Sigmoid colon (tissue), 7 donors: ENCODE measurements around the gene ECM1. TPM values are rescaled to one million over a fixed set of nuclear protein-coding genes. Genes with fewer than 3 reads are reported as not detected.
A peak's percentile ranks its signal among the peaks of the same experiment; 100 is the strongest.

Experiments used
- DNase-seq: peaks from one replicate; pipeline ENCODE4 v3.0.0-alpha.2; 2019
- H3K27ac ChIP-seq, 4 donors: fragments of 200-600 bp; sonication (generic); one replicate each; pipeline ENCODE4 v1.5.1; 2016 to 2019; ENCODE audit warnings: mild to moderate bottlenecking in 1 of 4
- H3K27me3 ChIP-seq, 3 donors: fragments of 200-600 bp; sonication (generic); one replicate each; pipeline ENCODE4 v1.5.1; 2019; ENCODE audit warnings: mild to moderate bottlenecking in 1 of 3
- H3K36me3 ChIP-seq, 4 donors: fragments of 200-600 bp; sonication (generic); one replicate each; pipeline ENCODE4 v1.5.1; 2016 to 2019
- H3K4me1 ChIP-seq, 4 donors: fragments of 200-600 bp; sonication (generic); one replicate each; pipeline ENCODE4 v1.5.1; 2017 to 2019
- H3K4me3 ChIP-seq, 4 donors: fragments of 200-600 bp; sonication (generic); one replicate each; pipeline ENCODE4 v1.5.1; 2017 to 2019; ENCODE audit warnings: mild to moderate bottlenecking in 2 of 4, moderate library complexity in 1 of 4
- H3K9me3 ChIP-seq, 4 donors: fragments of 200-600 bp in 3 of 4; sonication (generic) in 3 of 4; one replicate each; pipeline versions ENCODE4 v1.5.1 to v1.6.1; 2013 to 2019
- CTCF ChIP-seq, 4 experiments: fragments of 450-650 bp in 3 of 4; fragments of 200-600 bp in 1 of 4; IDR thresholded peaks; one replicate each; pipeline ENCODE4 v1.5.1; 2016 to 2019; ENCODE audit warnings: antibody characterized with exemption in 4 of 4, mild to moderate bottlenecking in 3 of 4, moderate library complexity in 2 of 4
- EP300 ChIP-seq, 4 donors: sonication (generic); formaldehyde crosslinking; IDR thresholded peaks; one replicate each; pipeline ENCODE4 v1.6.1; 2017; ENCODE audit warnings: antibody characterized with exemption in 4 of 4
- POLR2A ChIP-seq, 2 donors: fragments of 450-650 bp; IDR thresholded peaks; one replicate each; pipeline ENCODE4 v1.6.1; 2016; ENCODE audit warnings: antibody characterized with exemption in 2 of 2, mild to moderate bottlenecking in 2 of 2, moderate library complexity in 2 of 2
- POLR2AphosphoS5 ChIP-seq, 4 donors: sonication (generic); formaldehyde crosslinking; IDR thresholded peaks; one replicate each; pipeline ENCODE4 v1.6.1; 2017; ENCODE audit warnings: antibody characterized with exemption in 4 of 4
- WGBS, 2 donors: extraction: QIAGEN DNeasy Blood & Tissue Kit; methylation state at CpG; one replicate each; pipeline ENCODE4 v1.1.7; 2013; 5-methylcytosine and 5-hydroxymethylcytosine counted together
- intact Hi-C: fragments of 100-400 bp; cut with DNase I; formaldehyde crosslinking; loops from one replicate; pipeline ENCODE4 v1.15.1; 2023
- polyA plus RNA-seq, 3 donors: library from polyadenylated mRNA; stranded (reverse); fragments of 200-250 nt; gene quantifications; one replicate each; pipeline ENCODE4 v1.2.3, GENCODE V29; 2013
- total RNA-seq, 4 donors: library from RNA; depleted of rRNA; stranded (reverse); fragments of >200 nt; gene quantifications; one replicate each; pipeline ENCODE4 v1.1.0, GENCODE V29; 2016
- donor health status: healthy with polysubstance abuse.
- donor health status: Bipolar disorder and iron deficiency.
- donor health status: healthy.

Gene ECM1
- total and polyA plus RNA-seq, 7 donors: 2.1 to 23.8 (median 9.2) TPM

GRCh38 chr1:150560576-150561253 is 52.8 kb downstream of the ECM1 start:
- Histone ChIP-seq H3K4me3 (peak overlapping the region; percentile 39 to 59 (median 56)), H3K27ac (peak overlapping the region; percentile 95 to 99 (median 98)), H3K36me3 (peaks cover 0 to 16% (median 4%) of the 10 kb centered on the region in 4 donors), H3K4me1 (peaks cover 0 to 80% (median 68%) of the 10 kb centered on the region in 4 donors), H3K9me3 (no peaks in the 10 kb centered on the region), H3K27me3 (no peaks in the 10 kb centered on the region)
- peak; percentile 96 for DNase-seq
- TF ChIP-seq EP300 (IDR thresholded peaks at IDR 0.05) (no peak), CTCF (IDR thresholded peaks at IDR 0.05) (peak; percentile 83 to 95 (median 84)), POLR2AphosphoS5 (IDR thresholded peaks at IDR 0.05) (no peak), POLR2A (IDR thresholded peaks at IDR 0.05) (no peak)
- intact Hi-C loops: loop anchor here (1.0 to 10.0 kb wide), 7 partner anchors 19 to 414 kb away; partner anchors contain the start of genes ARNT, CERS2, GOLPH3L and MCL1
- 16 to 17% methylated on average over 17 of the region's 17 CpGs for WGBS, 2 donors

- H3K27me3 ChIP-seq: no peaks in the 10 kb centered on the region
- 1% methylated on average over 32 of the region's 32 CpGs for WGBS, 2 donors
- peak overlapping the region; percentile 39 to 59 (median 56) for H3K4me3 ChIP-seq
- H3K27ac ChIP-seq: peak overlapping the region; percentile 95 to 99 (median 98)
- DNase-seq: peak; percentile 99
- H3K4me1 ChIP-seq: peaks cover 0 to 87% (median 75%) of the 10 kb centered on the region in 4 donors
- no peaks in the 10 kb centered on the region for H3K9me3 ChIP-seq
- TF ChIP-seq EP300 (IDR thresholded peaks at IDR 0.05) (peak in 2 of 4 donors; percentile 43 to 85), CTCF (IDR thresholded peaks at IDR 0.05) (no peak), POLR2A (IDR thresholded peaks at IDR 0.05) (peak; percentile 78 to 94), POLR2AphosphoS5 (IDR thresholded peaks at IDR 0.05) (peak; percentile 96 to 97 (median 97))
- intact Hi-C loops: loop anchor here (1.0 to 10.0 kb wide), 7 partner anchors 18 to 413 kb away; partner anchors contain the start of genes ARNT, CERS2, GOLPH3L and MCL1
- H3K36me3 ChIP-seq: peaks cover 0 to 16% (median under 1%) of the 10 kb centered on the region in 4 donors
Observed at GRCh38 chr1:150561254-150561973, 53.5 kb downstream of the ECM1 start.

- Histone ChIP-seq H3K4me1 (peaks cover 0 to 93% (median 81%) of the 10 kb centered on the region in 4 donors), H3K9me3 (no peaks in the 10 kb centered on the region), H3K4me3 (peak overlapping the region; percentile 39 to 59 (median 56)), H3K27me3 (no peaks in the 10 kb centered on the region), H3K36me3 (peaks cover 0 to 11% (median 0%) of the 10 kb centered on the region in 4 donors), H3K27ac (peak overlapping the region; percentile 95 to 99 (median 98))
- DNase-seq: peak; percentile 98
- WGBS, 2 donors: 0% methylated on average over 18 of the region's 18 CpGs
- TF ChIP-seq POLR2A (IDR thresholded peaks at IDR 0.05): peak in 1 of 2 donors; percentile 23
- TF ChIP-seq CTCF (IDR thresholded peaks at IDR 0.05): no peak
- peak; percentile 71 to 93 (median 77) for TF ChIP-seq POLR2AphosphoS5 (IDR thresholded peaks at IDR 0.05)
- peak in 3 of 4 donors; percentile 68 to 95 (median 88) for TF ChIP-seq EP300 (IDR thresholded peaks at IDR 0.05)
- intact Hi-C loops: loop anchor here (1.0 to 10.0 kb wide), 7 partner anchors 17 to 413 kb away; partner anchors contain the start of genes ARNT, CERS2, GOLPH3L and MCL1
Observed at GRCh38 chr1:150561974-150562445, 54.1 kb downstream of the ECM1 start.

GRCh38 chr1:150562446-150563339 is 54.8 kb downstream of the ECM1 start:
- H3K27ac ChIP-seq: peak overlapping the region; percentile 95 to 99 (median 98)
- peaks cover 0 to 4% (median 0%) of the 10 kb centered on the region in 4 donors for H3K36me3 ChIP-seq
- no peak for TF ChIP-seq POLR2A (IDR thresholded peaks at IDR 0.05)
- TF ChIP-seq POLR2AphosphoS5 (IDR thresholded peaks at IDR 0.05): no peak
- no peak for TF ChIP-seq CTCF (IDR thresholded peaks at IDR 0.05)
- no peak for TF ChIP-seq EP300 (IDR thresholded peaks at IDR 0.05)
- peak; percentile 73 for DNase-seq
- H3K4me1 ChIP-seq: peaks cover 0 to 95% (median 87%) of the 10 kb centered on the region in 4 donors
- no peaks in the 10 kb centered on the region for H3K27me3 ChIP-seq
- H3K9me3 ChIP-seq: no peaks in the 10 kb centered on the region
- 8 to 18% methylated on average over 4 of the region's 4 CpGs for WGBS, 2 donors
- peak overlapping the region; percentile 39 to 59 (median 56) for H3K4me3 ChIP-seq
- intact Hi-C loops: loop anchor here (5.0 to 10.0 kb wide), 4 partner anchors 132 to 410 kb away; partner anchors contain the start of genes ARNT, GOLPH3L and SETDB1
